ENCODE results near the gene SLC22A13.
"Not testable (repeated sequence)": the region's sequence is repeated elsewhere in the genome, so short reads cannot be mapped to it uniquely, and the experiment has no call there.

Gene SLC22A13

GRCh38 chr3:38227989-38228388, 37.6 kb upstream of the SLC22A13 start:
- DNase-seq (ENCODE audit: low spot score), result no peak
- TF ChIP-seq, protein P1, sequence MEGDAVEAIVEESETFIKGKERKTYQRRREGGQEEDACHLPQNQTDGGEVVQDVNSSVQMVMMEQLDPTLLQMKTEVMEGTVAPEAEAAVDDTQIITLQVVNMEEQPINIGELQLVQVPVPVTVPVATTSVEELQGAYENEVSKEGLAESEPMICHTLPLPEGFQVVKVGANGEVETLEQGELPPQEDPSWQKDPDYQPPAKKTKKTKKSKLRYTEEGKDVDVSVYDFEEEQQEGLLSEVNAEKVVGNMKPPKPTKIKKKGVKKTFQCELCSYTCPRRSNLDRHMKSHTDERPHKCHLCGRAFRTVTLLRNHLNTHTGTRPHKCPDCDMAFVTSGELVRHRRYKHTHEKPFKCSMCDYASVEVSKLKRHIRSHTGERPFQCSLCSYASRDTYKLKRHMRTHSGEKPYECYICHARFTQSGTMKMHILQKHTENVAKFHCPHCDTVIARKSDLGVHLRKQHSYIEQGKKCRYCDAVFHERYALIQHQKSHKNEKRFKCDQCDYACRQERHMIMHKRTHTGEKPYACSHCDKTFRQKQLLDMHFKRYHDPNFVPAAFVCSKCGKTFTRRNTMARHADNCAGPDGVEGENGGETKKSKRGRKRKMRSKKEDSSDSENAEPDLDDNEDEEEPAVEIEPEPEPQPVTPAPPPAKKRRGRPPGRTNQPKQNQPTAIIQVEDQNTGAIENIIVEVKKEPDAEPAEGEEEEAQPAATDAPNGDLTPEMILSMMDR (IDR thresholded peaks at IDR 0.05; ENCODE audit: borderline replicate concordance, control extremely low read depth, extremely low read depth, insufficient read depth, missing control alignments), result no peak
- in situ Hi-C loops (cut with MboI; ENCODE audit: low sequenced_read_pairs, unreplicated experiment), result no loop called here

GRCh38 chr3:38229036-38229435, 36.6 kb upstream of the SLC22A13 start:
- no peak for DNase-seq (ENCODE audit: low spot score)
- TF ChIP-seq, protein P1 (IDR thresholded peaks at IDR 0.05; ENCODE audit: borderline replicate concordance, control extremely low read depth, extremely low read depth, insufficient read depth, missing control alignments), result no peak
- in situ Hi-C loops (cut with MboI; ENCODE audit: low sequenced_read_pairs, unreplicated experiment), result no loop called here

GRCh38 chr3:38232701-38233100, 32.9 kb upstream of the SLC22A13 start:
- TF ChIP-seq, protein P1 (IDR thresholded peaks at IDR 0.05; ENCODE audit: borderline replicate concordance, control extremely low read depth, extremely low read depth, insufficient read depth, missing control alignments), result no peak
- no peak for DNase-seq (ENCODE audit: low spot score)
- in situ Hi-C loops (cut with MboI; ENCODE audit: low sequenced_read_pairs, unreplicated experiment), result no loop called here

GRCh38 chr3:38235466-38235865, 30.1 kb upstream of the SLC22A13 start:
- no peak for DNase-seq (ENCODE audit: low spot score)
- TF ChIP-seq, protein P1 (IDR thresholded peaks at IDR 0.05; ENCODE audit: borderline replicate concordance, control extremely low read depth, extremely low read depth, insufficient read depth, missing control alignments), result no peak
- in situ Hi-C loops (cut with MboI; ENCODE audit: low sequenced_read_pairs, unreplicated experiment), result no loop called here

DNA sequence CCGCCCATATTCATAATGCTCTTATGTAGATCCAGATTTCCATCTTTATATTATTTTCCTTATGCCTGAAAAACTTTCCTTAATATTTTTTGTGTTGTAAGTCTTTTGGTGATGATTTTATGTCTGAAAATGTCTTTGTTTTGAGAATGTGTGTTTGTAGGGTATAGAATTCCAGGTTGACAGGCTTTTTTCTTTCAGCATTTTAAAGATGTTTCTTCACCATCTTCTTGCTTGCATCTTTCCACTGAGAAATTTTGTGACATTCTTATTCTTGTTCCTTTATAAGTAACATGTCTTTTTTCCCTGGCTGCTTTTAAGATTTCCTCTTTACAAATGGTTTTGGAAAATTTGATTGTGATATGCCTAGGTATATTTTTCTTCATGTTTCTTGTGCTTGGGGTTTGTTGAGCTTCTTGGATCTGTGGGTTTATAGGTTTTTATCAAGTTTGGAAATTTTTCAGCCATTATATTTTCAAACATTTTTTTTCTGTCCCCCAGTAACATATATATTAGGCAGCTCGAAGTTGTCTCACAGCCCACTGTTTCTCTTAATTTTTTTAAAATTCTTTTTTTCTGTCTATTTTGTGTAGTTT, 27.1 kb upstream of the SLC22A13 start:
- no peak for DNase-seq (ENCODE audit: low spot score)
- in situ Hi-C loops (cut with MboI; ENCODE audit: low sequenced_read_pairs, unreplicated experiment), result no loop called here
- TF ChIP-seq, protein P1 (IDR thresholded peaks at IDR 0.05; ENCODE audit: borderline replicate concordance, control extremely low read depth, extremely low read depth, insufficient read depth, missing control alignments), result no peak

GRCh38 chr3:38242812-38243211, 22.8 kb upstream of the SLC22A13 start:
- DNase-seq (ENCODE audit: low spot score); in situ Hi-C loops (cut with MboI; ENCODE audit: low sequenced_read_pairs, unreplicated experiment): not testable (repeated sequence)

GRCh38 chr3:38245930-38246329, 19.7 kb upstream of the SLC22A13 start:
- DNase-seq (ENCODE audit: low spot score), result no peak
- TF ChIP-seq, protein P1 (IDR thresholded peaks at IDR 0.05; ENCODE audit: borderline replicate concordance, control extremely low read depth, extremely low read depth, insufficient read depth, missing control alignments), result no peak

More at GRCh38 chr3:38245930-38246329, 19.7 kb upstream of the SLC22A13 start:
- in situ Hi-C loops (cut with MboI; ENCODE audit: low sequenced_read_pairs, unreplicated experiment), result no loop called here

Measured in GM13976 (cell line).